K562 (cell line): ENCODE measurements around the gene OPRM1. TPM values are rescaled to one million over a fixed set of nuclear protein-coding genes. Genes with fewer than 3 reads are reported as not detected.

ENCODE experiments used
- ATAC-seq: fragments of 200-7000 bp; cut with Tn5 transposase; 3 replicates; pipeline ENCODE4 v1.9.1; 2020; ENCODE audit warnings: moderate library complexity
- BruUV-seq: library from RNA; stranded (reverse); fragments of 400-500 nt; replicated peaks from 2 replicates; lab custom pipeline; 2021; lab: Mats Ljungman, UMichigan
- CTCF ChIA-PET: fragments of 300-600 bp; formaldehyde crosslinking; extraction: SDS; loops from one replicate; lab custom pipeline; 2021; ENCODE audit warnings: low intra/inter-chr PET ratio; lab: Yijun Ruan, JAX
- POLR2A ChIA-PET: fragments of 300-600, 350-650 bp; sonication (Branson Sonifier 250); formaldehyde crosslinking; extraction: SDS; loops from one replicate; lab custom pipeline; 2021; ENCODE audit warnings: antibody characterized with exemption, inconsistent platforms; lab: Yijun Ruan, JAX
- DNase-seq, 4 experiments: peaks; one replicate each; pipeline versions ENCODE4 v3.0.0 to v3.0.0-alpha.2; 2011 to 2018; ENCODE audit warnings: low spot score in 3 of 4, mixed read lengths in 3 of 4; ENCODE audit errors: extremely low read depth in 1 of 4
- FAIRE-seq: peaks from 2 replicates; lab custom pipeline; 2011; peaks lifted over from hg19 to GRCh38; lab: Jason Lieb, UNC
- H2AFZ ChIP-seq: 2 replicates; pipeline ENCODE4 v1.6.0; 2011; ENCODE audit warnings: low read depth, low read length, control low read depth, inconsistent platforms
- H3K27ac ChIP-seq: fragments of 200-600 bp; 3 replicates; pipeline ENCODE4 v1.8.0; 2011; ENCODE audit warnings: low read depth, mild to moderate bottlenecking, control low read depth, inconsistent platforms, low read length, moderate library complexity, mixed read lengths; ENCODE audit errors: extremely low read depth
- H3K27me3 ChIP-seq, 2 experiments: fragments of 300-600 bp in 1 of 2; 2 replicates in 1 of 2; 3 replicates in 1 of 2; pipeline versions ENCODE4 v1.6.0 to v1.8.0; 2011; ENCODE audit warnings: inconsistent platforms in 2 of 2, low read length in 2 of 2, mild to moderate bottlenecking in 1 of 2, mixed read lengths in 1 of 2, moderate library complexity in 1 of 2; ENCODE audit not compliant: control insufficient read depth in 2 of 2, insufficient read depth in 2 of 2
- H3K36me3 ChIP-seq: fragments of 300-600 bp; 3 replicates; pipeline ENCODE4 v1.8.0; 2011; ENCODE audit warnings: mild to moderate bottlenecking, low read length, inconsistent platforms; ENCODE audit not compliant: control insufficient read depth, insufficient read depth
- H3K4me1 ChIP-seq, 2 experiments: fragments of 200-600 bp in 1 of 2; replicated peaks in 1 of 2; 2 replicates in 1 of 2; 3 replicates in 1 of 2; pipeline versions ENCODE4 v1.5.1 to v1.8.0; 2011; ENCODE audit warnings: inconsistent platforms in 2 of 2, low read length in 2 of 2, mild to moderate bottlenecking in 1 of 2, mixed read lengths in 1 of 2, moderate library complexity in 1 of 2; ENCODE audit not compliant: control insufficient read depth in 2 of 2, insufficient read depth in 2 of 2
- H3K4me2 ChIP-seq: 2 replicates; pipeline ENCODE4 v1.6.1; 2011; ENCODE audit warnings: low read length, control low read depth, inconsistent platforms, mixed read lengths; ENCODE audit not compliant: insufficient read depth
- H3K4me3 ChIP-seq: fragments of 200-600 bp; sonication (generic), shearing (Covaris generic); 2 replicates; pipeline ENCODE4 v1.5.1; 2016; ENCODE audit warnings: control low read depth, inconsistent platforms
- H3K79me2 ChIP-seq: fragments of 200-600 bp; 3 replicates; pipeline ENCODE4 v1.8.0; 2011; ENCODE audit warnings: low read length, inconsistent platforms; ENCODE audit not compliant: control insufficient read depth, insufficient read depth
- H3K9ac ChIP-seq, 2 experiments: 2 replicates each; pipeline versions ENCODE4 v1.6.0 to v1.6.1; 2011; ENCODE audit warnings: low read depth in 2 of 2, low read length in 2 of 2, control low read depth in 1 of 2, inconsistent platforms in 1 of 2, mild to moderate bottlenecking in 1 of 2, mixed read lengths in 1 of 2; ENCODE audit not compliant: insufficient read depth in 1 of 2
- H3K9me1 ChIP-seq: one replicate; pipeline ENCODE4 v1.6.0; 2011; ENCODE audit warnings: inconsistent platforms, mild to moderate bottlenecking, low read length, moderate library complexity; ENCODE audit not compliant: control insufficient read depth, insufficient read depth
- H3K9me3 ChIP-seq: replicated peaks from 2 replicates; pipeline ENCODE4 v1.5.1; 2011; ENCODE audit warnings: low read depth, low read length, inconsistent platforms; ENCODE audit not compliant: control insufficient read depth, insufficient read depth
- H4K20me1 ChIP-seq: replicated peaks from 2 replicates; pipeline ENCODE4 v1.6.1; 2011; ENCODE audit warnings: low read length, inconsistent platforms, mixed read lengths; ENCODE audit not compliant: control insufficient read depth, insufficient read depth
- CSDE1 ChIP-seq, 2 experiments: fragments of 450-650 bp; IDR thresholded peaks; 2 replicates each; pipeline ENCODE4 v1.6.1; 2016; ENCODE audit warnings: mild to moderate bottlenecking in 1 of 2
- MAFF ChIP-seq: IDR thresholded peaks from 2 replicates; pipeline ENCODE4 v1.6.1; 2012; ENCODE audit warnings: low read length, improper control_type of control experiment
- SIN3B ChIP-seq: fragments of 450-650 bp; IDR thresholded peaks from 2 replicates; pipeline ENCODE4 v1.6.1; 2017; ENCODE audit warnings: low read depth, mild to moderate bottlenecking, moderate library complexity
- TCF3 ChIP-seq: sonication (generic); formaldehyde crosslinking; IDR thresholded peaks from 2 replicates; pipeline ENCODE4 v1.4.0; 2020; ENCODE audit warnings: mild to moderate bottlenecking, missing genetic modification reagents
- ZFP36 ChIP-seq: fragments of 150-350 bp; IDR thresholded peaks from 2 replicates; pipeline ENCODE4 v1.6.1; 2018; ENCODE audit warnings: low read length, low read depth; ENCODE audit not compliant: partially characterized antibody
- WGBS: fragments of 100-300 bp; shearing (Covaris generic); methylation state at CpG from one replicate; pipeline ENCODE4 v1.1.6; 2016; ENCODE audit warnings: low coverage, mixed read lengths; ENCODE audit not compliant: insufficient coverage; ENCODE audit errors: missing lambda C conversion rate; 5-methylcytosine and 5-hydroxymethylcytosine counted together
- in situ Hi-C: fragments of 300-500 bp; cut with MboI; formaldehyde crosslinking; loops from 4 replicates; pipeline ENCODE4 v1.15.0; 2018; ENCODE audit warnings: inconsistent platforms, mixed read lengths
- intact Hi-C: fragments of 100-400 bp; cut with micrococcal nuclease; formaldehyde crosslinking; loops from 2 replicates; pipeline ENCODE4 v1.14.2; 2022
- polyA plus RNA-seq, 8 experiments: library from polyadenylated mRNA; depleted of rRNA in 4 of 8; stranded (reverse) in 5 of 8; unstranded in 3 of 8; fragments of >200 nt; fragmentation: Nextera tagmentation in 2 of 8; fragmentation: Illumina TruSeq in 1 of 8; extraction: Ambion mirVana in 2 of 8; extraction: Trizol in 1 of 8; gene quantifications; 2 replicates each; pipeline versions ENCODE4 v1.2.1 to v1.2.3, GENCODE V29; 2011 to 2014; ENCODE audit warnings: inconsistent platforms in 1 of 8, missing spikeins in 1 of 8
- total RNA-seq, 7 experiments: library from RNA; depleted of rRNA in 6 of 7; stranded (reverse); fragments of >200 nt in 6 of 7; fragmentation: Illumina TruSeq in 2 of 7; extraction: Trizol in 2 of 7; gene quantifications; 2 replicates each; pipeline versions ENCODE4 v1.2.1 to v1.2.3, GENCODE V29; 2011 to 2021; ENCODE audit warnings: low replicate concordance in 1 of 7
- TF ChIP-seq, protein P1 (sequence below): fragments of 200-800 bp; sonication (Bioruptor generic); IDR thresholded peaks from 2 replicates; pipeline ENCODE4 v1.6.1; 2017; ENCODE audit warnings: missing genetic modification characterization, missing compliant biosample characterization
- TF ChIP-seq, protein P2 (sequence below): fragments of 450-650 bp; formaldehyde crosslinking; IDR thresholded peaks from 2 replicates; pipeline ENCODE4 v1.4.0; 2020; ENCODE audit warnings: mild to moderate bottlenecking, mixed read lengths
- TF ChIP-seq, protein P3 (sequence below): fragments of 250-450 bp; sonication (Bioruptor Pico); IDR thresholded peaks from 2 replicates; pipeline ENCODE4 v1.4.0; 2020; ENCODE audit warnings: mild to moderate bottlenecking, moderate library complexity

Gene OPRM1
- total and polyA plus RNA-seq, 9 of the 15 experiments (the other 6 are each of a cell fraction or from before 2014, with no cell fraction given), result not detected

- no peaks in the 10 kb centered on the region for H3K36me3 ChIP-seq
- intact Hi-C loops, result no loop called here
- no peak overlapping the region for H3K9ac ChIP-seq
- H3K9me3 ChIP-seq, result no peaks in the 10 kb centered on the region
- TF ChIP-seq SIN3B, result no peak
- no peak for TF ChIP-seq MAFF
- no peak for TF ChIP-seq ZFP36
- TF ChIP-seq, protein P1, sequence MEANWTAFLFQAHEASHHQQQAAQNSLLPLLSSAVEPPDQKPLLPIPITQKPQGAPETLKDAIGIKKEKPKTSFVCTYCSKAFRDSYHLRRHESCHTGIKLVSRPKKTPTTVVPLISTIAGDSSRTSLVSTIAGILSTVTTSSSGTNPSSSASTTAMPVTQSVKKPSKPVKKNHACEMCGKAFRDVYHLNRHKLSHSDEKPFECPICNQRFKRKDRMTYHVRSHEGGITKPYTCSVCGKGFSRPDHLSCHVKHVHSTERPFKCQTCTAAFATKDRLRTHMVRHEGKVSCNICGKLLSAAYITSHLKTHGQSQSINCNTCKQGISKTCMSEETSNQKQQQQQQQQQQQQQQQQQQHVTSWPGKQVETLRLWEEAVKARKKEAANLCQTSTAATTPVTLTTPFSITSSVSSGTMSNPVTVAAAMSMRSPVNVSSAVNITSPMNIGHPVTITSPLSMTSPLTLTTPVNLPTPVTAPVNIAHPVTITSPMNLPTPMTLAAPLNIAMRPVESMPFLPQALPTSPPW, result no peak
- TF ChIP-seq, protein P2, sequence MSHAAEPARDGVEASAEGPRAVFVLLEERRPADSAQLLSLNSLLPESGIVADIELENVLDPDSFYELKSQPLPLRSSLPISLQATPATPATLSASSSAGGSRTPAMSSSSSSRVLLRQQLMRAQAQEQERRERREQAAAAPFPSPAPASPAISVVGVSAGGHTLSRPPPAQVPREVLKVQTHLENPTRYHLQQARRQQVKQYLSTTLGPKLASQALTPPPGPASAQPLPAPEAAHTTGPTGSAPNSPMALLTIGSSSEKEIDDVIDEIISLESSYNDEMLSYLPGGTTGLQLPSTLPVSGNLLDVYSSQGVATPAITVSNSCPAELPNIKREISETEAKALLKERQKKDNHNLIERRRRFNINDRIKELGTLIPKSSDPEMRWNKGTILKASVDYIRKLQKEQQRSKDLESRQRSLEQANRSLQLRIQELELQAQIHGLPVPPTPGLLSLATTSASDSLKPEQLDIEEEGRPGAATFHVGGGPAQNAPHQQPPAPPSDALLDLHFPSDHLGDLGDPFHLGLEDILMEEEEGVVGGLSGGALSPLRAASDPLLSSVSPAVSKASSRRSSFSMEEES (CRISPR knock-in tag), result no peak
- TF ChIP-seq, protein P3, sequence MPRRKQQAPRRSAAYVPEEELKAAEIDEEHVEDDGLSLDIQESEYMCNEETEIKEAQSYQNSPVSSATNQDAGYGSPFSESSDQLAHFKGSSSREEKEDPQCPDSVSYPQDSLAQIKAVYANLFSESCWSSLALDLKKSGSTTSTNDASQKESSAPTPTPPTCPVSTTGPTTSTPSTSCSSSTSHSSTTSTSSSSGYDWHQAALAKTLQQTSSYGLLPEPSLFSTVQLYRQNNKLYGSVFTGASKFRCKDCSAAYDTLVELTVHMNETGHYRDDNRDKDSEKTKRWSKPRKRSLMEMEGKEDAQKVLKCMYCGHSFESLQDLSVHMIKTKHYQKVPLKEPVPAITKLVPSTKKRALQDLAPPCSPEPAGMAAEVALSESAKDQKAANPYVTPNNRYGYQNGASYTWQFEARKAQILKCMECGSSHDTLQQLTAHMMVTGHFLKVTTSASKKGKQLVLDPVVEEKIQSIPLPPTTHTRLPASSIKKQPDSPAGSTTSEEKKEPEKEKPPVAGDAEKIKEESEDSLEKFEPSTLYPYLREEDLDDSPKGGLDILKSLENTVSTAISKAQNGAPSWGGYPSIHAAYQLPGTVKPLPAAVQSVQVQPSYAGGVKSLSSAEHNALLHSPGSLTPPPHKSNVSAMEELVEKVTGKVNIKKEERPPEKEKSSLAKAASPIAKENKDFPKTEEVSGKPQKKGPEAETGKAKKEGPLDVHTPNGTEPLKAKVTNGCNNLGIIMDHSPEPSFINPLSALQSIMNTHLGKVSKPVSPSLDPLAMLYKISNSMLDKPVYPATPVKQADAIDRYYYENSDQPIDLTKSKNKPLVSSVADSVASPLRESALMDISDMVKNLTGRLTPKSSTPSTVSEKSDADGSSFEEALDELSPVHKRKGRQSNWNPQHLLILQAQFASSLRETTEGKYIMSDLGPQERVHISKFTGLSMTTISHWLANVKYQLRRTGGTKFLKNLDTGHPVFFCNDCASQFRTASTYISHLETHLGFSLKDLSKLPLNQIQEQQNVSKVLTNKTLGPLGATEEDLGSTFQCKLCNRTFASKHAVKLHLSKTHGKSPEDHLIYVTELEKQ (CRISPR knock-in tag), result no peak
- no peak for TF ChIP-seq TCF3 (CRISPR knock-in tag)
- TF ChIP-seq CSDE1 (IDR thresholded peaks at IDR 0.05), result no peak
- TF ChIP-seq, all 486 proteins: peak for 0
- Histone ChIP-seq H3K27ac (no peak overlapping the region), H3K9me1 (no peaks in the 10 kb centered on the region), H3K27me3 (no peaks in the 10 kb centered on the region), H3K4me2 (no peak overlapping the region), H3K4me3 (no peak overlapping the region), H3K4me1 (no peaks in the 10 kb centered on the region), H2AFZ (no peak overlapping the region), H3K79me2 (no peaks in the 10 kb centered on the region), H4K20me1 (no peaks in the 10 kb centered on the region)
- CTCF ChIA-PET, result no interaction called here
- in situ Hi-C loops, result no loop called here
- no peak for DNase-seq
- no peak for FAIRE-seq
- BruUV-seq, result no TSS peak
- 0% methylated on average over 3 of the region's 3 CpGs for WGBS
- POLR2A ChIA-PET, result interaction anchor here (0.6 kb wide), 2 partner anchors 20 kb away, joined by 3 read pairs; no protein-coding TSS in a partner anchor
- no peak for ATAC-seq
These were observed 163.3 kb downstream of the OPRM1 start for GRCh38 chr6:154202339-154202738.
